HepG2 (cell line): ENCODE measurements around the gene PSPH. TPM values are rescaled to one million over a fixed set of nuclear protein-coding genes. Genes with fewer than 3 reads are reported as not detected.
A peak's percentile ranks its signal among the peaks of the same experiment; 100 is the strongest.

Source experiments
- CBX1 ChIP-seq: IDR thresholded peaks from one replicate; pipeline ENCODE4 v1.6.1; 2016; ENCODE audit warnings: antibody characterized with exemption, low read depth
- CREBL2 ChIP-seq: sonication (generic); formaldehyde crosslinking; IDR thresholded peaks from 2 replicates; pipeline ENCODE4 v1.8.1; 2023; ENCODE audit warnings: missing genetic modification reagents, mild to moderate bottlenecking, borderline replicate concordance
- DMAP1 ChIP-seq: IDR thresholded peaks from 2 replicates; pipeline ENCODE4 v1.6.1; 2016
- DRAP1 ChIP-seq: IDR thresholded peaks from 2 replicates; pipeline ENCODE4 v1.6.1; 2016; ENCODE audit warnings: missing genetic modification reagents, missing compliant biosample characterization
- FLYWCH1 ChIP-seq: sonication (generic); formaldehyde crosslinking; IDR thresholded peaks from 2 replicates; pipeline ENCODE4 v1.8.1; 2023; ENCODE audit warnings: mild to moderate bottlenecking, missing genetic modification reagents
- FOXO1 ChIP-seq: sonication (generic); formaldehyde crosslinking; IDR thresholded peaks from 2 replicates; pipeline ENCODE4 v1.4.0; 2020; ENCODE audit warnings: missing genetic modification reagents
- PBX2 ChIP-seq: IDR thresholded peaks from 2 replicates; pipeline ENCODE4 v1.6.1; 2016; ENCODE audit warnings: control low read depth
- SALL2 ChIP-seq: sonication (generic); formaldehyde crosslinking; IDR thresholded peaks from 2 replicates; pipeline ENCODE4 v1.8.1; 2023; ENCODE audit warnings: mild to moderate bottlenecking, missing genetic modification reagents, inconsistent platforms
- SRF ChIP-seq: IDR thresholded peaks from 2 replicates; pipeline ENCODE4 v1.6.1; 2011; ENCODE audit warnings: mild to moderate bottlenecking, low read depth, low read length, moderate library complexity
- STAG1 ChIP-seq: sonication (generic); formaldehyde crosslinking; IDR thresholded peaks from 2 replicates; pipeline ENCODE4 v1.4.0; 2020; ENCODE audit warnings: missing genetic modification reagents
- TARDBP ChIP-seq: sonication (generic); formaldehyde crosslinking; IDR thresholded peaks from 2 replicates; pipeline ENCODE4 v1.8.0; 2022; ENCODE audit warnings: mild to moderate bottlenecking, missing genetic modification reagents
- TRIM24 ChIP-seq: sonication (generic); formaldehyde crosslinking; IDR thresholded peaks from 2 replicates; pipeline ENCODE4 v1.8.0; 2022; ENCODE audit warnings: mild to moderate bottlenecking, missing genetic modification reagents
- TSC22D2 ChIP-seq: sonication (generic); formaldehyde crosslinking; IDR thresholded peaks from 2 replicates; pipeline ENCODE4 v1.5.1; 2020; ENCODE audit warnings: missing genetic modification reagents, mild to moderate bottlenecking, borderline replicate concordance
- WIZ ChIP-seq: sonication (generic); formaldehyde crosslinking; IDR thresholded peaks from 2 replicates; pipeline ENCODE4 v1.5.1; 2020; ENCODE audit warnings: mild to moderate bottlenecking, missing genetic modification reagents
- ZNF136 ChIP-seq: sonication (generic); formaldehyde crosslinking; IDR thresholded peaks from 2 replicates; pipeline ENCODE4 v1.8.1; 2022; ENCODE audit warnings: low read depth, mild to moderate bottlenecking, moderate library complexity, missing genetic modification reagents
- ZNF230 ChIP-seq: sonication (generic); formaldehyde crosslinking; IDR thresholded peaks from 2 replicates; pipeline ENCODE4 v1.4.0; 2020; ENCODE audit warnings: mild to moderate bottlenecking, missing genetic modification reagents
- ZNF318 ChIP-seq: sonication (generic); formaldehyde crosslinking; IDR thresholded peaks from 2 replicates; pipeline ENCODE4 v1.4.0; 2020; ENCODE audit warnings: mild to moderate bottlenecking, missing genetic modification reagents
- ZNF333 ChIP-seq: sonication (generic); formaldehyde crosslinking; IDR thresholded peaks from 2 replicates; pipeline ENCODE4 v1.4.0; 2020; ENCODE audit warnings: mild to moderate bottlenecking, missing genetic modification reagents, borderline replicate concordance
- ZNF513 ChIP-seq: sonication (generic); formaldehyde crosslinking; conservative IDR thresholded peaks from 2 replicates; pipeline ENCODE4 v1.5.0; 2020; ENCODE audit warnings: missing genetic modification reagents
- polyA plus RNA-seq, 8 experiments: library from polyadenylated mRNA; depleted of rRNA in 3 of 8; stranded (reverse) in 7 of 8; unstranded in 1 of 8; fragments of >200 nt; fragmentation: Illumina TruSeq in 4 of 8; extraction: Trizol in 4 of 8; gene quantifications; 2 replicates each; pipeline versions ENCODE4 v1.2.1 to v1.2.3, GENCODE V29; 2011 to 2016; ENCODE audit warnings: low read depth in 4 of 8, missing spikeins in 1 of 8, mixed read lengths in 1 of 8; ENCODE audit not compliant: insufficient read depth in 1 of 8
- total RNA-seq, 5 experiments: library from RNA; depleted of rRNA; stranded (reverse); fragments of >200 nt; fragmentation: Illumina TruSeq; extraction: Trizol; gene quantifications; 2 replicates each; pipeline ENCODE4 v1.2.3, GENCODE V29; 2016; ENCODE audit warnings: low read depth in 1 of 5

The PSPH gene
- total and polyA plus RNA-seq, 2 of the 13 experiments (the other 11 are each of a cell fraction or from before 2014, with no cell fraction given): 85.5 to 124 TPM

- TF ChIP-seq ZNF318 (CRISPR knock-in tag) (no peak), PBX2 (no peak), ZNF136 (0 out of 2 replicates have a peak, but pooled peaks have one; percentile 63), TSC22D2 (CRISPR knock-in tag) (no peak), DMAP1 (CRISPR knock-in tag) (peak; percentile 78), WIZ (no peak), CREBL2 (CRISPR knock-in tag) (no peak; the same call in 1 of the 2 replicates), ZNF333 (CRISPR knock-in tag) (no peak; the same call in 1 of the 2 replicates), ZNF513 (CRISPR knock-in tag) (peak; percentile 57; the same call in 1 of the 2 replicates), FLYWCH1 (CRISPR knock-in tag) (no peak), TARDBP (CRISPR knock-in tag) (peak; percentile 84), ZNF230 (CRISPR knock-in tag) (no peak), STAG1 (peak; percentile 57), SALL2 (CRISPR knock-in tag) (peak; percentile 89), CBX1 (no peak), FOXO1 (peak; percentile 14; the same call in 1 of the 2 replicates), SRF (no peak), TRIM24 (CRISPR knock-in tag) (no peak), DRAP1 (CRISPR knock-in tag) (peak; percentile 73)
Observed at GRCh38 chr7:56063882-56064625, 12.8 kb upstream of the PSPH start, which contains the start of gene SUMF2 (continued).
